B cell (primary cell): ENCODE results near the gene TRIM28. TPM values are rescaled to one million over a fixed set of nuclear protein-coding genes. Genes with fewer than 3 reads are reported as not detected.

Experiments used
- ATAC-seq: fragments of 200-7000 bp; cut with Tn5 transposase; one replicate; pipeline ENCODE4 v1.10.0; 2021; ENCODE audit warnings: low read depth, mild to moderate bottlenecking, moderate number of reproducible peaks, moderate library complexity
- CTCF ChIA-PET: fragments of 350-600 bp; sonication (Branson Sonifier 250); formaldehyde crosslinking; loops from one replicate; lab custom pipeline; 2021; ENCODE audit warnings: antibody characterized with exemption, inconsistent platforms; lab: Charles Lee
- POLR2A ChIA-PET: fragments of 350-600 bp; sonication (Branson Sonifier 250); formaldehyde crosslinking; loops from one replicate; lab custom pipeline; 2021; ENCODE audit warnings: antibody characterized with exemption; lab: Charles Lee
- DNase-seq: peaks from one replicate; pipeline ENCODE4 v3.0.0; 2013
- H2AFZ ChIP-seq: 2 replicates; pipeline ENCODE4 v1.6.1; 2012; ENCODE audit warnings: mild to moderate bottlenecking, low read depth, low read length; ENCODE audit not compliant: insufficient read depth, poor library complexity, severe bottlenecking
- H3K27ac ChIP-seq, 2 donors: 1 replicate in 1 of 2; 2 replicates in 1 of 2; pipeline ENCODE4 v1.5.1; 2012 to 2013; ENCODE audit warnings: low read length in 2 of 2, mild to moderate bottlenecking in 2 of 2, moderate library complexity in 1 of 2
- H3K27me3 ChIP-seq, 4 experiments: fragments of 200-600 bp in 1 of 4; sonication (generic) in 1 of 4; replicated peaks in 1 of 4; 1 replicate in 2 of 4; 2 replicates in 2 of 4; pipeline versions ENCODE4 v1.6.1 to v1.7.0; 2013 to 2016; ENCODE audit warnings: low read length in 3 of 4, mild to moderate bottlenecking in 2 of 4, mixed read lengths in 1 of 4, moderate library complexity in 1 of 4; ENCODE audit not compliant: insufficient read depth in 4 of 4, control insufficient read depth in 3 of 4; ENCODE audit errors: control extremely low read depth in 1 of 4
- H3K36me3 ChIP-seq, 2 experiments: replicated peaks in 1 of 2; 1 replicate in 1 of 2; 2 replicates in 1 of 2; pipeline versions ENCODE4 v1.6.1 to v1.7.1; 2013; ENCODE audit warnings: low read length in 1 of 2; ENCODE audit not compliant: insufficient read depth in 2 of 2, control insufficient read depth in 1 of 2; ENCODE audit errors: control extremely low read depth in 1 of 2, extremely low read depth in 1 of 2
- H3K4me1 ChIP-seq, 2 donors: fragments of 200-600 bp in 1 of 2; sonication (generic) in 1 of 2; 1 replicate in 1 of 2; 2 replicates in 1 of 2; pipeline versions ENCODE4 v1.5.1 to v1.6.1; 2013 to 2017; ENCODE audit warnings: low read length in 2 of 2; ENCODE audit not compliant: control insufficient read depth in 2 of 2, insufficient read depth in 2 of 2
- H3K4me2 ChIP-seq: replicated peaks from 2 replicates; pipeline ENCODE3; 2012; ENCODE audit warnings: mild to moderate bottlenecking, low read depth, low read length; ENCODE audit not compliant: poor library complexity, severe bottlenecking
- H3K4me3 ChIP-seq, 5 experiments: fragments of 200-600 bp in 1 of 5; sonication (generic) in 1 of 5; 1 replicate in 3 of 5; 2 replicates in 2 of 5; pipeline versions ENCODE4 v1.5.1 to v1.7.0; 2011 to 2016; ENCODE audit warnings: low read length in 4 of 5, mild to moderate bottlenecking in 4 of 5, low read depth in 2 of 5, control low read depth in 1 of 5, moderate library complexity in 1 of 5; ENCODE audit not compliant: insufficient read depth in 1 of 5; ENCODE audit errors: control extremely low read depth in 1 of 5, extremely low read depth in 1 of 5
- H3K79me2 ChIP-seq: fragments of 200-600 bp; sonication (generic); one replicate; pipeline ENCODE4 v1.6.0; 2016; ENCODE audit warnings: low read length; ENCODE audit not compliant: control insufficient read depth, insufficient read depth
- H3K9ac ChIP-seq: fragments of 200-600 bp; sonication (generic); 2 replicates; pipeline ENCODE4 v1.6.1; 2017; ENCODE audit warnings: mild to moderate bottlenecking, low read length, moderate library complexity
- H3K9me3 ChIP-seq, 3 donors: one replicate each; pipeline versions ENCODE4 v1.6.1 to v1.7.1; 2013; ENCODE audit warnings: low read length in 2 of 3; ENCODE audit not compliant: control insufficient read depth in 2 of 3, insufficient read depth in 1 of 3; ENCODE audit errors: control extremely low read depth in 1 of 3
- H4K20me1 ChIP-seq: 2 replicates; pipeline ENCODE4 v1.6.0; 2012; ENCODE audit warnings: mild to moderate bottlenecking, low read length; ENCODE audit not compliant: insufficient read depth, control insufficient read depth, poor library complexity, severe bottlenecking
- H3K27ac Mint-ChIP-seq: one replicate; pipeline ENCODE4 v1.8.0; 2021; ENCODE audit warnings: mixed read lengths
- H3K27me3 Mint-ChIP-seq: one replicate; pipeline ENCODE4 v1.8.0; 2021; ENCODE audit warnings: mixed read lengths
- H3K4me1 Mint-ChIP-seq: one replicate; pipeline ENCODE4 v1.8.0; 2021; ENCODE audit warnings: mixed read lengths
- H3K4me3 Mint-ChIP-seq: one replicate; pipeline ENCODE4 v1.8.0; 2021; ENCODE audit warnings: mixed read lengths
- H3K9me3 Mint-ChIP-seq: one replicate; pipeline ENCODE4 v1.8.0; 2022; ENCODE audit warnings: mixed read lengths; ENCODE audit not compliant: insufficient read depth
- CTCF ChIP-seq: fragments of 200-600 bp; IDR thresholded peaks from one replicate; pipeline ENCODE4 v1.8.0; 2022; ENCODE audit warnings: antibody characterized with exemption, mild to moderate bottlenecking
- EZH2 ChIP-seq: IDR thresholded peaks from 2 replicates; pipeline ENCODE4 v1.6.1; 2012; ENCODE audit warnings: borderline replicate concordance, low read depth, mild to moderate bottlenecking, moderate library complexity, low read length; ENCODE audit not compliant: insufficient read depth, poor library complexity, severe bottlenecking
- WGBS: methylation state at CpG from one replicate; pipeline ENCODE4 v1.1.5; 2013; ENCODE audit warnings: missing lambda C conversion rate; ENCODE audit not compliant: insufficient coverage; 5-methylcytosine and 5-hydroxymethylcytosine counted together
- intact Hi-C: fragments of 100-400 bp; cut with micrococcal nuclease; formaldehyde crosslinking; loops from one replicate; pipeline ENCODE4 v1.10.0; 2022
- polyA plus RNA-seq: library from polyadenylated mRNA; depleted of rRNA; stranded (reverse); fragments of >200 nt; gene quantifications from 2 replicates; pipeline ENCODE4 v1.2.3, GENCODE V29; 2012
- total RNA-seq, 2 donors: library from RNA; stranded (reverse); fragments of 120-200 nt in 1 of 2; gene quantifications; 1 replicate in 1 of 2; 2 replicates in 1 of 2; pipeline versions ENCODE4 v1.2.3 to v1.2.4, GENCODE V29; 2013 to 2022

Gene TRIM28
- total and polyA plus RNA-seq, 2 donors (not counting 1 experiment from before 2014, with no cell fraction given): 370 to 569 TPM

- ATAC-seq (no peak), DNase-seq (no peak)
- Mint-ChIP-seq H3K4me1 (peaks cover 38% of the 10 kb centered on the region), H3K27me3 (no peaks in the 10 kb centered on the region), H3K4me3 (no peak overlapping the region), H3K9me3 (no peaks in the 10 kb centered on the region), H3K27ac (no peak overlapping the region)
- H3K27me3 ChIP-seq: no peaks in the 10 kb centered on the region
- no peak overlapping the region for H3K4me3 ChIP-seq
- intact Hi-C loops: no loop called here
- H3K27ac ChIP-seq: no peak overlapping the region
- peaks cover 13% of the 10 kb centered on the region for H3K79me2 ChIP-seq
- H3K9ac ChIP-seq: no peak overlapping the region
- ChIA-PET CTCF (interaction anchor here (1.0 to 4.9 kb wide), 3 partner anchors 59 to 147 kb away, joined by 4 to 72 read pairs (median 11); partner anchors contain the start of gene ZBTB45), POLR2A (no interaction called here)
- WGBS: 87% methylated on average over 3 of the region's 8 CpGs
- H2AFZ ChIP-seq: no peak overlapping the region
- TF ChIP-seq CTCF (no peak), EZH2 (no peak)
- peaks cover 11 to 26% of the 10 kb centered on the region in 2 donors for H3K4me1 ChIP-seq
- peaks cover 0 to 11% (median 0%) of the 10 kb centered on the region in 3 donors for H3K9me3 ChIP-seq
- H3K36me3 ChIP-seq: peaks cover 0 to 13% of the 10 kb centered on the region in 2 experiments
- H4K20me1 ChIP-seq: no peaks in the 10 kb centered on the region
- H3K4me2 ChIP-seq: no peak overlapping the region
Observed at GRCh38 chr19:58579473-58580142, 35.7 kb downstream of the TRIM28 start.
